Measurements from ENCODE around the gene EGFR. TPM values are rescaled to one million over a fixed set of nuclear protein-coding genes. Genes with fewer than 3 reads are reported as not detected.

Gene EGFR
- total RNA-seq, 2 experiments from 2014 or later: not detected

DNA sequence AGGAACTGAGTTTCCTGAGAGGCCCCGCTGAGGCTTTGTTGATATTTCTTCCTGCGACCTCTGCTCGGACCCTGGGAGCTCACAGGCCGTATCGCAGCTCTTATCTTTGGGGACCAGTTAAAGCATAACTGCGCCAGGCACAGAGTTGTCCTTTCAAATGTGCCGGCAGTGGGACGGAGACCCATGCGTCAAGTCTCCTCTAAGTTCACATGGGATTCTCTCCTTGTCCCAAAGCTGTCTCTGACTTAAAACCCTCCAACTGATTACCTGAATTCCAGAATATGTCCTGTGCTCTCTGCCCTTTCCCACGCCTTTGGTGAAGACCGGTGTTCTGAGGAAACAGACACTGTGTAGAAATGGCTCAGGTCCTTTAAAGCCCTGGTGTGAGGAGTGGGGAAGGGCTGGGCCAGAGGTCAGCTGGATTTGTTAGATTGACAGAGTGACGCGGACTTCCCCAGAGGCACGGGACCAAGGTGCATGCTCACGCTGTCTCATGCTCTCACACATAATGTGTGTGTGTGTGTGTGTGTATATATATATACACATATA, 169.8 kb downstream of the EGFR start:
- POLR2A ChIA-PET: no interaction called here
- no peaks in the 10 kb centered on the region for H3K27me3 Mint-ChIP-seq (ENCODE audit: low read depth)
- H3K4me1 Mint-ChIP-seq (ENCODE audit: low read depth): no peaks in the 10 kb centered on the region
- H3K36me3 Mint-ChIP-seq (ENCODE audit: low read depth): no peaks in the 10 kb centered on the region
- CTCF ChIA-PET: interaction anchor here (0.6 kb wide), 1 partner anchor 67 kb away, joined by 3 read pairs; no protein-coding TSS in a partner anchor
- ATAC-seq: no peak
- H3K4me3 Mint-ChIP-seq: no peak overlapping the region
- no peaks in the 10 kb centered on the region for H3K9me3 Mint-ChIP-seq (ENCODE audit: insufficient read depth)
- no peak for DNase-seq
- H3K27ac Mint-ChIP-seq: no peak overlapping the region

DNA sequence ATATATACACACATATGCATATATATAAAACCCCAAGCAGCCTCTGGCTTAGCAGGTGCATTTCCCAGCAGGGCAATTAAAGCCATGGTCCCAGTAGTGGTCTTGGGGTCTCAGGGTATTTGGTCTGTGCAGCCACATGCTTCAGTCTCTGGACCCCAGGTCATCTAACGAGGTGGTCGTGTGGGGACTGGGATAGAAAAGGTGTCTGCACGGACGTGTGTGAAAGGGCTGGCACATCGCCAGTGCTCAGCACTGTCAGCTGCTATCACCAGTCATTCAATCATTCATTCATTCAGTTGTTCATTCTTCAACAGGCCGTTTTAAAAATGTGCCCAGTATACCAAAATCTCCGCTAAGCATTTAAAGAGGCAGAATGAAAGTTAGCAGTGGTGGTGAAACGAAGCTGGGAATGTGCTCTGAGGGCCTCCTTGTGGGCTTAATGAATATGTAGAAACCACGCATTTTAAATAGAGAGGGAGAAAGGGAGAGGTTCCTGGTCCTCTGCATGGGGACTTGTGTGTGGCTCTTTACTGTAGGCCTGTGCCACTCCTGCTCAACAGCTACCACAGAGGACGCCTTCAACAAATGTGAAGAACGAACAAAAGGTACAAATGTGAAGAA, 170.4 kb downstream of the EGFR start:
- DNase-seq (no peak), ATAC-seq (no peak)
- ChIA-PET POLR2A (no interaction called here), CTCF (no interaction called here)
- Mint-ChIP-seq H3K36me3 (ENCODE audit: low read depth) (no peaks in the 10 kb centered on the region), H3K4me3 (no peak overlapping the region), H3K27me3 (ENCODE audit: low read depth) (no peaks in the 10 kb centered on the region), H3K9me3 (ENCODE audit: insufficient read depth) (no peaks in the 10 kb centered on the region), H3K4me1 (ENCODE audit: low read depth) (no peaks in the 10 kb centered on the region), H3K27ac (no peak overlapping the region)

DNA sequence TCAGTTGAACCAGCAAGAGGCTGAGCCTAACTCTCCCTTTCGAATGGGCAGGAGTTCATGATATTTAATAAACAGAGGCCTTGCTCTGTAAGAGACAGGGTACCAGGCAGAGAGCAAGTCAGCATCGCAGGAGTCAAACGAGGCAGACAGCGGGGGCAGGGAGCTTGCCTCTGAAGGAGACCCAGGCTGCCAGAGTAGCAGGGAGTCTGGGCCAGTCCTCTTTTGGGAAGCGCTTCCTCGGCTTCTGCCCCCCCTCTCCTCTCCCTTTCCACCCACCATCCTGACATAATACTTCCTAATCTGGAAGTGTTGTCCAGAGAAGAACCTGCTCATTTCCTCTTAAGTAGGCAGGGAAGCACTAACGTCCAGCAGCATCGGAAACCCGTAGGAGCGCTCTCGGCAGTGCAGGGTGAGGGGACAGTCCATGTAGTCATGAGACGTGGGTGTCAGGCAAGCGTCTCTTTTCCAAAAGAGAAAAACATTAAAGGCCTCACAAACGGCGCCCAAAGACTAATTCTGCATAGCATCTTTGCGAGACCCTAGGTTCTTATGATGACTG, 171.1 kb downstream of the EGFR start:
- Mint-ChIP-seq H3K4me3 (no peak overlapping the region), H3K36me3 (ENCODE audit: low read depth) (no peaks in the 10 kb centered on the region), H3K27me3 (ENCODE audit: low read depth) (no peaks in the 10 kb centered on the region), H3K9me3 (ENCODE audit: insufficient read depth) (no peaks in the 10 kb centered on the region), H3K4me1 (ENCODE audit: low read depth) (no peaks in the 10 kb centered on the region), H3K27ac (no peak overlapping the region)
- CTCF ChIA-PET: no interaction called here
- POLR2A ChIA-PET: no interaction called here
- ATAC-seq (no peak), DNase-seq (no peak)

DNA sequence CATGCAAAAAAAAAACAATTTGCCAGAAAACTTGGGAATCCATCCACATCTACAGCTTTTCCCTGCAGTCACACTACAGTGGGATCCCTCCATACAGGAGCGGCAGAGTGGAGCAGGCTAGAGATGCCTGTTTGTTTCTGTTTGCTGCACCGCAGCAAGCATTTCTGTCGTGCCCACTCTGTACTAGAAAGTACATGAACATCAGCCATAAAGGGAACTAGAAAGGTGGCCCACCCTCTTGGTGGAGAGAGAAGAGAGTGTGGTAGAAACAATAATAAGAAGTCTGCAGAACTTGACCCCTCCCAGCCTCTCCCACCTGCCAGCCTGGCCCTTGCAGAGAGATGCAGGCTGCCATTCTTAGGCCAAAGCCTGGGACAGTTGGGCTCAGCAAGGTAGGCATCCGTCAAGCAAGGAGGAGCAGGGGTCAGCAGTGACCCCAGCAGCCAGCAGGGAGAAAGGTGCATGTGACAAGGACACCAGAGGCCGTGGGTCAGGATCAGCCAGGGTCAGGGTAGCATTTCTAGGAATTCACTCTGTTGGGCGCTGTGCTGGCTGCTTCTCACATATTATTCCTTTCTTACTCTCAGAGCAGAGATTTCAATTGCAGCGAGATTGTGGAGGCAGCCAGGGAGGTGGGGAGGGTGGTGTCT, 171.8 kb downstream of the EGFR start:
- H3K27ac Mint-ChIP-seq: no peak overlapping the region
- ATAC-seq (no peak), DNase-seq (no peak)
- CTCF ChIA-PET: no interaction called here
- H3K9me3 Mint-ChIP-seq (ENCODE audit: insufficient read depth): no peaks in the 10 kb centered on the region
- H3K36me3 Mint-ChIP-seq (ENCODE audit: low read depth): no peaks in the 10 kb centered on the region
- POLR2A ChIA-PET: no interaction called here
- H3K4me1 Mint-ChIP-seq (ENCODE audit: low read depth): no peaks in the 10 kb centered on the region
- H3K4me3 Mint-ChIP-seq: no peak overlapping the region
- H3K27me3 Mint-ChIP-seq (ENCODE audit: low read depth): peaks cover 2% of the 10 kb centered on the region

DNA sequence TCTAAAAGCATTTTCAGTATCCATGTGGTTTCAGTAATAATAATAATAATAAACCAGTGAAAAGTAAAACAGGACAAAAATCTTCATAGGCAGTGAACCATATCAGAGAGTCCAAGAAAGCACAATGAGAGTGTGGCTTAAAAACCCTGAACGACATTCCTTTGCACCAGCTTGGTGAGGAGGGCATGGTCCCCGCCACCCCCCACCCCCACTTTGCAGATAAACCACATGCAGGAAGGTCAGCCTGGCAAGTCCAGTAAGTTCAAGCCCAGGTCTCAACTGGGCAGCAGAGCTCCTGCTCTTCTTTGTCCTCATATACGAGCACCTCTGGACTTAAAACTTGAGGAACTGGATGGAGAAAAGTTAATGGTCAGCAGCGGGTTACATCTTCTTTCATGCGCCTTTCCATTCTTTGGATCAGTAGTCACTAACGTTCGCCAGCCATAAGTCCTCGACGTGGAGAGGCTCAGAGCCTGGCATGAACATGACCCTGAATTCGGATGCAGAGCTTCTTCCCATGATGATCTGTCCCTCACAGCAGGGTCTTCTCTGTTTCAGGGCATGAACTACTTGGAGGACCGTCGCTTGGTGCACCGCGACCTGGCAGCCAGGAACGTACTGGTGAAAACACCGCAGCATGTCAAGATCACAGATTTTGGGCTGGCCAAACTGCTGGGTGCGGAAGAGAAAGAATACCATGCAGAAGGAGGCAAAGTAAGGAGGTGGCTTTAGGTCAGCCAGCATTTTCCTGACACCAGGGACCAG, 172.5 kb downstream of the EGFR start:
- H3K4me1 Mint-ChIP-seq (ENCODE audit: low read depth): no peaks in the 10 kb centered on the region
- CTCF ChIA-PET: interaction anchor here (1.6 kb wide), 1 partner anchor 64 kb away, joined by 5 read pairs; no protein-coding TSS in a partner anchor
- H3K27me3 Mint-ChIP-seq (ENCODE audit: low read depth): peaks cover 7% of the 10 kb centered on the region
- ATAC-seq (no peak), DNase-seq (no peak)
- POLR2A ChIA-PET: no interaction called here
- H3K9me3 Mint-ChIP-seq (ENCODE audit: insufficient read depth): no peaks in the 10 kb centered on the region
- no peak overlapping the region for H3K27ac Mint-ChIP-seq
- no peaks in the 10 kb centered on the region for H3K36me3 Mint-ChIP-seq (ENCODE audit: low read depth)
- no peak overlapping the region for H3K4me3 Mint-ChIP-seq

DNA sequence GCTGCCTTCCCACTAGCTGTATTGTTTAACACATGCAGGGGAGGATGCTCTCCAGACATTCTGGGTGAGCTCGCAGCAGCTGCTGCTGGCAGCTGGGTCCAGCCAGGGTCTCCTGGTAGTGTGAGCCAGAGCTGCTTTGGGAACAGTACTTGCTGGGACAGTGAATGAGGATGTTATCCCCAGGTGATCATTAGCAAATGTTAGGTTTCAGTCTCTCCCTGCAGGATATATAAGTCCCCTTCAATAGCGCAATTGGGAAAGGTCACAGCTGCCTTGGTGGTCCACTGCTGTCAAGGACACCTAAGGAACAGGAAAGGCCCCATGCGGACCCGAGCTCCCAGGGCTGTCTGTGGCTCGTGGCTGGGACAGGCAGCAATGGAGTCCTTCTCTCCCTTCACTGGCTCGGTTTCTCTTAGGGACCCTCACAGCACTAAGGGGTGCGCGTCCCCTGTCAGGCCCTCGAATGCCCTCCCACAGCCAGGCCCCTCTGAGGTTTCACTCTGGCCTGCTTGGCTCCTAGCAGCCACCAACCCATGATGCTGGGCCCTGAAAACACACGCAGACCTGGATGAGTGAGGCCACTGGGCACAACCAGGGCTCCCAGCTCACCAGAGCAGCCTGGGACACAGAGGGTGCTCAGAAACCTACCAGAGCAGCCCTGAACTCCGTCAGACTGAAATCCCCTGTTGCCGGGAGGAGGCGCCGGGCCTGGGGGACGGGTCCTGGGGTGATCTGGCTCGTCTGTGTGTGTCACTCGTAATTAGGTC, 173.3 kb downstream of the EGFR start:
- Mint-ChIP-seq H3K4me3 (no peak overlapping the region), H3K36me3 (ENCODE audit: low read depth) (no peaks in the 10 kb centered on the region), H3K27ac (no peak overlapping the region), H3K27me3 (ENCODE audit: low read depth) (peaks cover 14% of the 10 kb centered on the region), H3K4me1 (ENCODE audit: low read depth) (no peaks in the 10 kb centered on the region), H3K9me3 (ENCODE audit: insufficient read depth) (no peaks in the 10 kb centered on the region)
- ATAC-seq (no peak), DNase-seq (no peak)
- CTCF ChIA-PET: interaction anchor here (1.6 kb wide), 1 partner anchor 63 kb away, joined by 5 read pairs; no protein-coding TSS in a partner anchor
- POLR2A ChIA-PET: no interaction called here

DNA sequence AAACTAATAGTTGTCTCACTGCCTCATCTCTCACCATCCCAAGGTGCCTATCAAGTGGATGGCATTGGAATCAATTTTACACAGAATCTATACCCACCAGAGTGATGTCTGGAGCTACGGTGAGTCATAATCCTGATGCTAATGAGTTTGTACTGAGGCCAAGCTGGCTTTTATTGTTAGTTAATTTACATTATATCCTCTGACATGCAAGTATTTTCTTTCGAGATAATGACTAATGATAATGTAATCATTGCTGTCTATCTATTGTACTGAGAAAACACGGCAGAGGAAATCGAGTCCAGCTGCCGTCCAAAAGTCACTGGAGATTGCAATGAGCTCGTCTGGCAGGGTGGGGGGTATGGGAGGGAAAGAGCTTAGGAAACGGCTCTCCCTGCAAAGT, 173.9 kb downstream of the EGFR start:
- no peak for ATAC-seq
- no peaks in the 10 kb centered on the region for H3K9me3 Mint-ChIP-seq (ENCODE audit: insufficient read depth)
- DNase-seq: no peak
- ChIA-PET POLR2A (no interaction called here), CTCF (interaction anchor here (1.6 kb wide), 1 partner anchor 62 kb away, joined by 5 read pairs; no protein-coding TSS in a partner anchor)
- H3K27ac Mint-ChIP-seq: no peak overlapping the region
- H3K36me3 Mint-ChIP-seq (ENCODE audit: low read depth): no peaks in the 10 kb centered on the region
- peaks cover 16% of the 10 kb centered on the region for H3K27me3 Mint-ChIP-seq (ENCODE audit: low read depth)
- no peak overlapping the region for H3K4me3 Mint-ChIP-seq
- H3K4me1 Mint-ChIP-seq (ENCODE audit: low read depth): no peaks in the 10 kb centered on the region

DNA sequence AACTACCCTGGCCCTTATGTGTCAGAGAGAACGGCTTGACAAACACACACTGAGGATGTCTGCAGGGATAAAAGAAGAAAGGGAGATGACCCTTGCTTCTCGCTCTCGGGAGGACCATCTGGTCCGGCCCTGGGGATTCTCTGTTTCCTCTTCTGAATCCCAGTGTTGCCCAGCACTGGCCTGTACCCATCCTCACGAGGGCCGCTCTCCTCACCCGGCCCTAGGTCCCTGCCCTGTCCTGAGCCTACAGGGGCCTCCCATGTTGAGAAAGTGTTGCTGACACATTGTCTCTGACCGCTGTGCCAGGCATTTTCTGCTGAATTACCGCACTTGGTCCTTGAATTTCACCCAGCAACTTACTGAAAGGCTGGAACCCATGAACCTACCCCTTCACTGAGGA, 174.4 kb downstream of the EGFR start:
- H3K4me1 Mint-ChIP-seq (ENCODE audit: low read depth): no peaks in the 10 kb centered on the region
- ATAC-seq (no peak), DNase-seq (no peak)
- no peaks in the 10 kb centered on the region for H3K36me3 Mint-ChIP-seq (ENCODE audit: low read depth)
- H3K27me3 Mint-ChIP-seq (ENCODE audit: low read depth): peaks cover 16% of the 10 kb centered on the region
- no peak overlapping the region for H3K4me3 Mint-ChIP-seq
- no peaks in the 10 kb centered on the region for H3K9me3 Mint-ChIP-seq (ENCODE audit: insufficient read depth)
- ChIA-PET CTCF (no interaction called here), POLR2A (no interaction called here)
- H3K27ac Mint-ChIP-seq: no peak overlapping the region

DNA sequence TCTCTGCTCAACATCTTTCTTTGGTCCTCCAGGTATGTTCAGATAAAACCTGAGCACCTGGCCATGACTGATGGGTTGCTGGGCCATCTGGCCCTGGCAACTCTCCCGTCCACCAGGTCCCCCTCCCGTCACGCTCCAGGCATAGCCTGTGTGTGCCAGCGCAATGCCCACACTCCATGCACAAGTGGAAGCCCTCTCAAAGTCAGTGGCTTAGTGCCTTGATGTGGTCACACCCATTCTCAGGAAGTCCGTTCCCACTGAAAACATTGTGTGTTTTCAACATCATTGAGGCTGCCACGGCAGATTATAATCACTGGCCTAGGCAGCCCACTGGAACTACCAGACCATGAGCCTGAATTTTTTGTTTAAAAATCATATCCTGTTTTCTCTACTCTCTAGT, 175.7 kb downstream of the EGFR start:
- Mint-ChIP-seq H3K36me3 (ENCODE audit: low read depth) (no peaks in the 10 kb centered on the region), H3K4me1 (ENCODE audit: low read depth) (no peaks in the 10 kb centered on the region), H3K4me3 (no peak overlapping the region), H3K27me3 (ENCODE audit: low read depth) (peaks cover 16% of the 10 kb centered on the region), H3K27ac (no peak overlapping the region), H3K9me3 (ENCODE audit: insufficient read depth) (no peaks in the 10 kb centered on the region)
- DNase-seq (no peak), ATAC-seq (no peak)
- CTCF ChIA-PET: no interaction called here
- POLR2A ChIA-PET: no interaction called here

DNA sequence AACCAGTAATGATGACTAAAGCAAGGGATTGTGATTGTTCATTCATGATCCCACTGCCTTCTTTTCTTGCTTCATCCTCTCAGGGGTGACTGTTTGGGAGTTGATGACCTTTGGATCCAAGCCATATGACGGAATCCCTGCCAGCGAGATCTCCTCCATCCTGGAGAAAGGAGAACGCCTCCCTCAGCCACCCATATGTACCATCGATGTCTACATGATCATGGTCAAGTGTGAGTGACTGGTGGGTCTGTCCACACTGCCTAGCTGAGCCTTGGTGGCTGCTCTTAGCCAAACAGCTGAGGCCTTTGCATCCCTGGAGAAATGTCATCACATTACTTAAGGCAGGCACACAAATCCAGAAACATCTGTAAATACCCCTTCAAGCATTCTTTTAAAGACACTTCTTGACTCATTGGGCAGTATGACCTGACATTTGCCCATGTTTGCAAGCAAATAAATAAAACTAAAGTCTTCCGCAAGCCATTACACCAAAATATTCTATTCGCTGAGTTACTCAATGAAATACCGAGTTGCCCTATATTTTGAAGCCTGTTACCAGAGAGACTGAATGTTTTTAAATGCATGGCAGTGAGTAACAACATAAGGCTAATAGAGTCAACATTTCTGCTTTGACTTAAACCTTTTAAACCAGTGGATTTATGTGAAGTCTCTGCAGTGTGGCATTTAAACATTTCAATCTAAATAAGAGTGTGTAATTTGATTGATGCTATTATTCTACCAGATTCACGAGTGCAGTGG, 180.0 kb downstream of the EGFR start:
- CTCF ChIA-PET: no interaction called here

DNA sequence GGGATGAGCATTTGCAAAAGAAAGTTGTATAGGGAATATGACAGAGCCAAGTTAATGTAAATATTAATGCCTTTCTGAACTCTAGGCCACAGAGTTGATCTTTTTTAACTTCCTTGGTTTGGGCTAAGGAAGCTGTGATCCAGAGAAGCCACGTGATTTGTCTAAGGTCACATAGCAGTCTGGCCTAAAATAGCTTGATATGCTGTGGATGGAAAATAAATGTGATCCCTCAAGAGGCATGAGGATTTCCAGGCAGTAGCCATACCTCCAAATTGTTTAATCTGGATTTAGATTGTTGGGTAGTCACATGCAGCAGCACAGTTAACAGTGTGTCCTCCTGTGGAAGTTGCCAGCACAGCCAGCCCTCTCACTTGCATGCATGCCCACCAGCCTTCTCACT, 180.6 kb downstream of the EGFR start:
- no peak overlapping the region for H3K27ac Mint-ChIP-seq
- H3K4me1 Mint-ChIP-seq (ENCODE audit: low read depth): no peaks in the 10 kb centered on the region
- H3K27me3 Mint-ChIP-seq (ENCODE audit: low read depth): peaks cover 16% of the 10 kb centered on the region
- ATAC-seq: no peak
- POLR2A ChIA-PET: no interaction called here
- CTCF ChIA-PET: no interaction called here
- no peak overlapping the region for H3K4me3 Mint-ChIP-seq
- no peaks in the 10 kb centered on the region for H3K9me3 Mint-ChIP-seq (ENCODE audit: insufficient read depth)
- DNase-seq: no peak
- no peaks in the 10 kb centered on the region for H3K36me3 Mint-ChIP-seq (ENCODE audit: low read depth)

More for the DNA sequence above, 180.0 kb downstream of the EGFR start:
- POLR2A ChIA-PET: no interaction called here
- no peaks in the 10 kb centered on the region for H3K4me1 Mint-ChIP-seq (ENCODE audit: low read depth)
- H3K9me3 Mint-ChIP-seq (ENCODE audit: insufficient read depth): no peaks in the 10 kb centered on the region
- H3K4me3 Mint-ChIP-seq: no peak overlapping the region
- no peaks in the 10 kb centered on the region for H3K36me3 Mint-ChIP-seq (ENCODE audit: low read depth)
- DNase-seq (no peak), ATAC-seq (no peak)
- peaks cover 16% of the 10 kb centered on the region for H3K27me3 Mint-ChIP-seq (ENCODE audit: low read depth)
- no peak overlapping the region for H3K27ac Mint-ChIP-seq
